Measurements from ENCODE around the gene KIAA1614.

The KIAA1614 gene

GRCh38 chr1:180899262-180899661 is 13.4 kb upstream of the KIAA1614 start:
- DNase-seq (ENCODE audit: low read depth in 1 of 2, low spot score in 1 of 2) = no peak
- Histone ChIP-seq H3K27ac (replicated peaks) (no peak overlapping the region), H3K27me3 (ENCODE audit: insufficient read depth, poor library complexity, severe bottlenecking) (no peaks in the 10 kb centered on the region), H3K4me3 (replicated peaks; ENCODE audit: insufficient read depth, low read length) (no peak overlapping the region)
- TF ChIP-seq GABPA (IDR thresholded peaks at IDR 0.05; ENCODE audit: low read depth) = no peak
- TF ChIP-seq REST (IDR thresholded peaks at IDR 0.05; ENCODE audit: insufficient replicate concordance, low read depth) = no peak
- no peak for TF ChIP-seq CTCF (IDR thresholded peaks at IDR 0.05; ENCODE audit: insufficient read depth, low read length)
- TF ChIP-seq POLR2AphosphoS5 (IDR thresholded peaks at IDR 0.05; ENCODE audit: low read depth) = no peak
- no peak for TF ChIP-seq SPI1 (IDR thresholded peaks at IDR 0.05; ENCODE audit: borderline replicate concordance, low read depth)

GRCh38 chr1:180901076-180901990 is 11.4 kb upstream of the KIAA1614 start:
- no peak for DNase-seq (ENCODE audit: low read depth in 1 of 2, low spot score in 1 of 2)
- Histone ChIP-seq H3K4me3 (replicated peaks; ENCODE audit: insufficient read depth, low read length) (no peak overlapping the region), H3K27me3 (ENCODE audit: insufficient read depth, poor library complexity, severe bottlenecking) (no peaks in the 10 kb centered on the region), H3K27ac (replicated peaks) (no peak overlapping the region)
- no peak for TF ChIP-seq GABPA (IDR thresholded peaks at IDR 0.05; ENCODE audit: low read depth)
- TF ChIP-seq SPI1 (IDR thresholded peaks at IDR 0.05; ENCODE audit: borderline replicate concordance, low read depth) = no peak
- TF ChIP-seq REST (IDR thresholded peaks at IDR 0.05; ENCODE audit: insufficient replicate concordance, low read depth) = no peak
- TF ChIP-seq CTCF (IDR thresholded peaks at IDR 0.05; ENCODE audit: insufficient read depth, low read length) = no peak
- no peak for TF ChIP-seq POLR2AphosphoS5 (IDR thresholded peaks at IDR 0.05; ENCODE audit: low read depth)

- DNase-seq (ENCODE audit: low read depth in 1 of 2, low spot score in 1 of 2) = no peak
These were observed 10.2 kb upstream of the KIAA1614 start for GRCh38 chr1:180902541-180902940.

More at GRCh38 chr1:180902541-180902940, 10.2 kb upstream of the KIAA1614 start:
- Histone ChIP-seq H3K27me3 (ENCODE audit: insufficient read depth, poor library complexity, severe bottlenecking) (no peaks in the 10 kb centered on the region), H3K4me3 (replicated peaks; ENCODE audit: insufficient read depth, low read length) (no peak overlapping the region), H3K27ac (replicated peaks) (no peak overlapping the region)
- TF ChIP-seq POLR2AphosphoS5 (IDR thresholded peaks at IDR 0.05; ENCODE audit: low read depth) (no peak), SPI1 (IDR thresholded peaks at IDR 0.05; ENCODE audit: borderline replicate concordance, low read depth) (no peak), REST (IDR thresholded peaks at IDR 0.05; ENCODE audit: insufficient replicate concordance, low read depth) (no peak), GABPA (IDR thresholded peaks at IDR 0.05; ENCODE audit: low read depth) (no peak), CTCF (IDR thresholded peaks at IDR 0.05; ENCODE audit: insufficient read depth, low read length) (no peak)

All from HL-60 (cell line).